Esophagus muscularis mucosa (tissue), 4 donors: ENCODE measurements around the gene CPNE5.

Experiments
- EP300 ChIP-seq: sonication (generic); formaldehyde crosslinking; IDR thresholded peaks from one replicate; pipeline ENCODE4 v1.6.1; 2017; ENCODE audit warnings: antibody characterized with exemption
- POLR2A ChIP-seq: fragments of 450-650 bp; IDR thresholded peaks from one replicate; pipeline ENCODE4 v1.6.1; 2017; ENCODE audit warnings: antibody characterized with exemption, moderate library complexity, mild to moderate bottlenecking, low read depth
- POLR2AphosphoS5 ChIP-seq, 2 donors: sonication (generic); formaldehyde crosslinking; IDR thresholded peaks; one replicate each; pipeline ENCODE4 v1.6.1; 2017; ENCODE audit warnings: antibody characterized with exemption in 2 of 2
- TF ChIP-seq, protein P1 (sequence below), 3 experiments: fragments of 200-600 bp in 2 of 3; fragments of 450-650 bp in 1 of 3; sonication (generic) in 2 of 3; IDR thresholded peaks; one replicate each; pipeline ENCODE4 v1.5.1; 2017 to 2019; ENCODE audit warnings: antibody characterized with exemption in 3 of 3, mild to moderate bottlenecking in 2 of 3, moderate library complexity in 1 of 3

DNA sequence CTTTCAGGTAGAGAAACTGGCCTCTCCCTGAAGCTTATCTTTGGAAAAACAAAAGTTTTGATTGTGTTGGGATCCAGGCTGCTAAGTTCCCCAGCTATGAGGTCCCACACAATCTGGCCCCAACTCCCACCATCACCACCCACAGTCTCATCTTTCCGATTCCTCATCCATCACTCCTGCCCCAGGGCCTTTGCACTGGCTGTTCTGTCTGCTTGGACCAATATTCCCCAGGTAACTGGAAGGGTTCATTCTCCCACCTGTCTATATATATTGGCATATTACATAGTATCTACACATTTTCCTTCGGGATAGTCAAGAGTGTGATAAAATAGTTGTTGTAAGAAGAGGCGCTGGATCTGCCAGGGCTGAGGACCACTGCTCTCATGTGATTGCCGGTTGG, 52.0 kb downstream of the CPNE5 start:
- TF ChIP-seq, protein P1, sequence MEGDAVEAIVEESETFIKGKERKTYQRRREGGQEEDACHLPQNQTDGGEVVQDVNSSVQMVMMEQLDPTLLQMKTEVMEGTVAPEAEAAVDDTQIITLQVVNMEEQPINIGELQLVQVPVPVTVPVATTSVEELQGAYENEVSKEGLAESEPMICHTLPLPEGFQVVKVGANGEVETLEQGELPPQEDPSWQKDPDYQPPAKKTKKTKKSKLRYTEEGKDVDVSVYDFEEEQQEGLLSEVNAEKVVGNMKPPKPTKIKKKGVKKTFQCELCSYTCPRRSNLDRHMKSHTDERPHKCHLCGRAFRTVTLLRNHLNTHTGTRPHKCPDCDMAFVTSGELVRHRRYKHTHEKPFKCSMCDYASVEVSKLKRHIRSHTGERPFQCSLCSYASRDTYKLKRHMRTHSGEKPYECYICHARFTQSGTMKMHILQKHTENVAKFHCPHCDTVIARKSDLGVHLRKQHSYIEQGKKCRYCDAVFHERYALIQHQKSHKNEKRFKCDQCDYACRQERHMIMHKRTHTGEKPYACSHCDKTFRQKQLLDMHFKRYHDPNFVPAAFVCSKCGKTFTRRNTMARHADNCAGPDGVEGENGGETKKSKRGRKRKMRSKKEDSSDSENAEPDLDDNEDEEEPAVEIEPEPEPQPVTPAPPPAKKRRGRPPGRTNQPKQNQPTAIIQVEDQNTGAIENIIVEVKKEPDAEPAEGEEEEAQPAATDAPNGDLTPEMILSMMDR (IDR thresholded peaks at IDR 0.05), result no peak
- TF ChIP-seq POLR2A (no peak), EP300 (no peak), POLR2AphosphoS5 (IDR thresholded peaks at IDR 0.05) (no peak)
